HG03432 (cell line): ENCODE results near the gene APOBEC3A.
"Not testable (repeated sequence)": the region's sequence is repeated elsewhere in the genome, so short reads cannot be mapped to it uniquely, and the experiment has no call there.

Experiments
- ATAC-seq: cut with Tn5 transposase; IDR thresholded peaks from one replicate; pipeline ENCODE4 v1.9.1; 2021; ENCODE audit warnings: mild to moderate bottlenecking, moderate library complexity; ENCODE audit not compliant: unreplicated experiment

APOBEC3A gene

DNA sequence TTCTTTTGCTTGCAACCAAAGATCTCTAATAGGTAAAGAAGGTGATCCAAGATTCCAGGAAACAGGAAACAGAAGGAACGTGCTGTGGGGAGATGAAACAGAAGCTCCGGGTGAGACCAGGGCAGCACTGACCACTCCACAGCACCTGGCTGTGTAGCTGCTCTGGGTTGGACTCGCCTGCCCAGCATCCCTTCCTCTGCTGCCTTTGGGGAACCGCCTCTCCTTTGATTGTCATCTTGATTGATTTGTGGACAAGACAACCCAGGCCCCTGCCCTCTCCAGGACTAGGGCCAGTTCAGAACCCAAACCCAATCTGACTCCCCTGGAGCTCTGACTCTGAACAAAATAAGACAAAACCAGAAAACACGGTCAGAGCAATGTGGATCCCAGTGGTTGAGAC is 14.7 kb upstream of the APOBEC3A start:
- ATAC-seq, result no peak

DNA sequence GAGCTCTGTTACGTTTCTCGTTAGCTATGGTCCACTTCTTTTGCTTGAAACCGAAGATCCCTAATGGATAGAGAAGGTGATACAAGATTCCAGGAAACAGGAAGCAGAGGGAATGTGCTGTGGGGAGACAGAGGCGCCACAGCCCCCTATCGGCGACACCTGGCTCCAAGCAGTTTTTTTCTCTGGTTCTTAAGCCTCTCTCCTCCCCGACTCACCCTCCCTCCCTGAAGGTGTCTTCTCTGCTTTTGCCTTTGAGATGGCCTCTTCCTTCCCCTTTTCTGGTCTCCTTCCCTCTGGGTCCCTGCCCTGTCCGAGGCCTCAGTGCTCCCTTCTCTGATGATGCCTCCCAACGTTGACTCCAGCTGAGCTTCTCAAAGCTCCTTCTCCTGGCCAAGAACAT is 14.2 kb upstream of the APOBEC3A start:
- no peak for ATAC-seq

DNA sequence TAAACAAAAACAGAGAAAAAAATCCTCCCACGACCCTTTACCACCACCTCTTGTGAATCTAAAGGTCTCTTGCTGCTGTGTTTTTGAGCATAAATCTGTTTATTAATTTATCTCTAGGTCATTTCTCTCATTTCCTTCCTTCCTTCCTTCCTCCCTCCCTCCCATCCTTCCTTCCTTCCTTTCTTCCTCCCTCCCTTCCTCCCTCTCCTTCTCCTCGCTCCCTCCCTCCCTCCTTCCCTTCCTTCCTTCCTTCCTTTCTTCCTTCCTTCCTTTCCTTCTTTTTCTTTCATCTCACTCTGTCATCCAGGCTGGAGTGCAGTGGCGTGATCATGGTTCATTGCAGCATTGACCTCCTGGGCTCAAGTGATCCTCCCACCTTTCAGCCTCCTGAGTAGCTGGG is 13.5 kb upstream of the APOBEC3A start:
- ATAC-seq, result no peak

DNA sequence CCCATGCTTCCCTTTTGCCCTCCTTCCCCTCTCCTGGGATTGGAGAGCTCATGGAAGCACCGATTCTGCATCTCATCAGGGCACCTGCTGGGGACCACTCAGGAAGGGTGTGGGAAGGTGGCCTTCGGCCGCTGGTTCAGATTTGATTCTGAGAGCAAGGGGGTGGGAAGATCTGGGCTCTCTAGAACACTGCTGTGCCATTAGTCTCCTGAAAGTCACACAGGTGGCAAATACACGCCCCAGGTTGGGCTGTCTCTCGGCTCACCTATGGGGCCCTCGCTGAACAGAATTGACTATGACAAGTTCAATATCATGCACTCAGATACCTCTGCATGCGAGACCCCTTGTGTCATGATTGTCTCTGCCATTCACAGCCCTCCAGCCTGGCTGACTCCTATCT is 12.8 kb upstream of the APOBEC3A start:
- ATAC-seq, result no peak

DNA sequence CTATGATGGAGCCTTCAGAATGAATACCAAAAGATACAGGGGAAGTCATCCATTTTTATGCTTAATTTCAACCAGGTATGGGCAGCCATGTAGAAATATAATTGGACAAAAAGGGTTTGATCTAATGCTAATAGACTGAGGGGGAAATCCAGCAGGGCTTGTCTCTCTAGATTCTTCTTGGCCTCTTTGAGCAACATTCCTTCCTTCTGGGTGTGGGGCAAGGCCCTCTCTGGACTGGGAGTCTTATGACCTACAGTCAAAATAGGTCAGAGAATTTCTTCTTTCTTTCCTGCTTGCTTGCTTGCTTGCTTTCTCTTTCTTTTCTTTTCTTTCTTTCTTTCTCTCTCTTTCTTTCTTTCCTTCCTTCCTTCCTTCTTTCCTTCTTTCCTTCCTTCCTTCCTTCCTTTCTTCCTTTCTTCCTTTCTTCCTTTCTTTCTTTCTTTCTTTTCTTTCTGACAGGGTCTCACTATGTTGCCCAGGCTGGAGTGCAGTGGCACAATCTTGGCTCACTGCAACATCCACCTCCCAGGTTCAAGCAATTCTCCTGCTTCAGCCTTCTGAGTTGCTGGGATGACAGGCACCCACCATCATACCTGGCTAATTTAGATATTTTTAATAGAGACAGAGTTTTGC is 11.6 kb upstream of the APOBEC3A start:
- ATAC-seq, result not testable (repeated sequence)

DNA sequence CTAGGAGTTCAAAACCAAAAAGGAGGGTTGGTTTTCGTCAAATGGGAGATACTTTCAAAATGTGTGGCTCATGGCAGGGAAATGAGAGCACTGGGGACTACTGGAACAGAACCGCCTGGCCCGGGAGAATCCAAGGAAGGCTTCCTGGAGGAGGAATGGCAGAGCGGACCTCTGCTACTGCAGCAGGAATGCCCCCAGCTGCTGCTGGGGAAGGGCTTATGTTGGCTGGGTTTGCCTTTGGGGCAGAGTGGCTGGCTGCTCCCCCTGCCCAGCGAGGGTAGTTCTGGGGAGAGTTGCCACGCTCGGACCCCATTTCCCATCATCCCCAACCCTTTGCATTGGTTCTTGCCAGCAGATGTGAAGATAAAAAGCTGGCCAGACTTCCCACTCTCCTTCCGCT is 10.6 kb upstream of the APOBEC3A start:
- no peak for ATAC-seq

DNA sequence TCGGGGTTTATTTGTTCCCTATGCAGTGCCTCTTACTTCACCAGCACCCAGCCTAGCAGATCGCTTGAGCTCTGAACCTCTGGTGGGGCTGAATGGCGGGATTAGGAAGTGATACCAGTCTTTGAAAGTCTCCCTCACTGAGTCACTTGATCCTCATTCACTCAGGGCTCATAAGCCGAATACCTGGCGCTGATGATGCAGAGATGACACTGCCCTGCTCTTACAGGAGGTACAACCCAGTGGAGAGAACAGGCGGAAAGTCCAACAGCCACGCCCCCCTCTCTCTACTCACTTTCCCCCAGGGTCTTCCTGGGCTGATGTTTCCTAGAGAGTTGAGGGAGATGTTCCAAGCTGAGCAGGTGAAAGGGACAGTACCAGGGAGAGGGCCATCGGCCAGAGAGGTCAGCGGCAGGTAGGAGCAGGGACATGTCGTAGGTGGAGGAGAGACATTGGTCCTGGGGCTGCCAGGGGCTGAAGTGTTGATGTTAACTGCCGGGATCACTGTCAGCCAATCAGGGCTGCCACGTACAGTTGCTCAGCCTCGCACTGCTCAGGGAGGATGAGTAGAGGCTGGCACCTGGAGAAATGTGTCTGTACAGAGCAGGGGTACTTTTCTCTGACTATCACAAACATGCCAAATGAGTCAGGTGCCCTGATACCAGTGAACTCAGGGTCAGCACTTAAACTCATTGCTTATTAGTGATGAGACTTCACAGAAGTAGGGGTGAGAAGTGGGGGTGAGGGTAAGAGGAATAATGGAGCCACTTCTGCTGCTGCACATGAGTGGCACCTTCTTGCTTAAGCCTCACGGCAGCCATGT is 9.9 kb upstream of the APOBEC3A start:
- no peak for ATAC-seq

DNA sequence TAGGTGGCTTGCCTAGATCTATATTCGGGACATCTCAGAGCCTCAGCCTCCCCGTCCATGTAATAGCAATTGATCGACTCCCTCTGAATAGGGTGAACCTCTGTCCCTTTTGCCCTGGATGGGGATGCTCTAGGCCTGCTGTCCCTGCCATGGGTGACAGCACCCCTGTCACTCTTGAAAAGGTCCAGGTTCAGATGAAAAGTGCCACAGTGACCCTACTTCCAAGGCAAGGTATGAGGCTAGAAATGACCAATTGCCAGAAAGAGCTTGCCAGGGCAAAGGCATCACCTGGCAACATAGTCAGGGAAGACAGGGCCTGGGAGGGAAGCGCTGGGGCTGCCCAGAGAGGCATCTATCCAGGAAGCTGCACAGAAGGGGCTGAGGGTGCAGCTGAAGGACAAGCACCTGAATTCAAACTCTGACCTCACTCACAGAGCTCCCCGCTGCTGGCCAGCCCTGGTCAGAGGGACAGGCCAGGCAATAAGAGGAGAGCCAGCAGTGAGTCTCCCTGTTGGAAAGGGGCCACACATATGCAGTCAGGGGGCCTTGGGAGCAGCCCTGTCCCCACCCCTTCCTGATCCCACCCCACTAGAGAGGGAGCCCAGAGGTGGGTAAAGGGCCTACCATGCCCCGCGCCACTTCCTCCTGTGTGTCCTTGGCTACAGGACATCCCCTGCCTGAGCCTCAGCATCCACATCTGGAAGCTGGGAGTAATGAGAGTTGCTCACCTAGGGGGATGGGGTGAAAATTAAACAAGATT is 9.0 kb upstream of the APOBEC3A start:
- ATAC-seq, result no peak

DNA sequence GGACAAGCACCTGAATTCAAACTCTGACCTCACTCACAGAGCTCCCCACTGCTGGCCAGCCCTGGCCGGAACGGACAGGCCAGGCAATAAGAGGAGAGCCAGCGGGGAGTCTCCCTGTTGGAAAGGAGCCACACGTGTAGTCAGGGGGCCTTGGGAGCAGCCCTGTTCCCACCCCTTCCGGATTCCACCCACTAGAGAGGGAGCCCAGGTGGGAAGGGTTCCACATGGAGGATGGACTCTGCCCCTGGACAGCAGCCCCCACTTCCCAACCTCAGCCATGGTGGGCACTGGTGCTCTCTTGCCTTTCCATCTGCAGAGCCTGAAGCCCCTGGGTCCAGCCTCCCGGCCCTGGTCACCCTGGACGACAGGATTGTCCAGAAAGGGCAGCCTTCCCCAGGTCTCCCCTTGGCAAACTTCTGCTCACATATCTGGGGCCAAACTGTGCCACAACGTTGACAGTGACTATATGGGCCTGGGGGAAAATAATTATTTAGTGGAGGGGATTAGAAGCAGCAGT is 7.5 kb upstream of the APOBEC3A start:
- ATAC-seq, result no peak

DNA sequence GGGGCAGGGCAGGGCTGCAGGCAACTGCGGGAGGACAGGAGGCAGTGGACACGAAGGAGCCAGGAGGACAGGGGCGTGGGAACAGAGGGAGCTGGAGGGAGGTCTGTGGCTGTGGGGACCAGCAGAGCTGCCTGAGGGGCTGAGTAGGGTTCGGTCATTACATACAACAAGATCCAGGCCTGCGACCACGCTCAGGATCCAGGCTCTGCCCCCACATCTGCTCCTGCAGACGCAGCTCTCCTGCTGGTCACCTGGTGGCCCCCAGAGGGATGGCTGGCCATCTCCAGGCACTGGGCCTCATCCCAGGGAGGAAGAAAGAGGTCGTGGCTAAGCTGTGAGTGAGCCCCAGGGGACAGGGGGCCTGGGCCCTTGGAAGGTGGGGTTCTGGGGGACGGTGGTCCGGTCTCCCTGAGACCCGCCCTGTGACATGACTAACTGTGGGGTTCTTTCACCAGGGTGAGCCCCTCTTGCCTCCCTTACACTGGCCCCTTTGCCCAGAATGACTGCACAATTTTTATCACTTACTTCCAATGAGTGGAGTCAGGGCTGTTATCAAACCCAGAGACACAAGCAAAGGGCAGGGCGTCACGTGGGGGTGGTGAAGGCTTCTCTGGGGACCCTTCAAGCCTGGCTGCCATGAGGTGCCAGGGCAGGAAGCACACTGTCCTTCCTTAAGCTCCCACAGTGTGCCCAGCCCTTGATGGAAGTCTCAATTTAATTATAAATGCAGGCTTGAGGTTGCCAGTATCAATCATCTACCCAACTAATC is 6.7 kb upstream of the APOBEC3A start:
- no peak for ATAC-seq

DNA sequence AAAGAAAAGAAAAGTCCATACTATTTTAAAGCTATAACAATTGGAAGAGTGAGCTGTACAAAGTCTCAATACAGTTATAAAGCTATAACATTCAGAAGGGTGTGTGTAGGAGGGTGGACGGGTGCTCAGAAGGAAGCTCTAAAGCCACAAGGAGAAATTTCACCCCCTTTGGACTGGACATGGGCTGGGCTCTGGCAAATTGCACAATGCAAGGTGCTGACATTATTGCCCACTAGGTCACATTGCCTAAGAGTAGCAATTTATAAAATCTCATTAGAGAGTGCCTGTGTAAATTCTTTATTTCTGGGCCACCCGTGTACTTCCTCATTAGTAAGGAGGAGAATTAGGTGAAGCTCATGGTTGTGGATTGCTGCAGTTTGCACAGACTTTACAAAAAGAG is 5.7 kb upstream of the APOBEC3A start:
- ATAC-seq, result no peak

DNA sequence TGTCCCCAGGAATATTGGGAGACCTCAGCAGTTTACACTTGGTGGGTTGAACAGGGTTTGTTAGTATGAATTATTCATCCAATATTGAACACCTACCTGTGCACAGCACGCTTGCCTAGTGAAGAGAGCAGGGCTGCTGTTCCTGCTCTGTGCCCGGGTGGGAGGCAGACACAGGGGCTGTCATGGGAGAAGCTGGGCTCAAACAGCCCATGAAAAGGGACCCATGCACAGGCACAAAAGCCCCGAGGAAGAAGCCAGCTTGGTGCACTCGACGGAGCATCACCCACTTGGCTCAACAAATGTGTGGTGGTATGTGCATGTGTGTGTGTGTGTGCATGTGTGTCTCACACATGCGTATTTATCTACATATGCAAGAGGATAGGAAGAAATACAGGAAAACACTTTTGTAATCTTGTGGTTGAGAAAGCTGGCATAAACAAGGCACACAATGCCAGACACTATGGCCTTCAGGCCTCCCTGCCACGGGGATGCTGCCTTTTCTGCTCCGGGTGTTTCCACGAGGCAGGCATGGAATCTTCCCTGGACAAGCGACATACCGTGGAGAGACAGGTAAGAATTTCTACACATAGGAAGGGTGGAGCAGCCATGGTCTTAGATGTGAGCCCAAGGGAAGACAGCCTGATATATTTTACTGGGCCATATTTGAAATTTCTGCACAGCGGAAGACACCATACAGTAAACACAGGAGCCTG is 5.0 kb upstream of the APOBEC3A start:
- no peak for ATAC-seq

DNA sequence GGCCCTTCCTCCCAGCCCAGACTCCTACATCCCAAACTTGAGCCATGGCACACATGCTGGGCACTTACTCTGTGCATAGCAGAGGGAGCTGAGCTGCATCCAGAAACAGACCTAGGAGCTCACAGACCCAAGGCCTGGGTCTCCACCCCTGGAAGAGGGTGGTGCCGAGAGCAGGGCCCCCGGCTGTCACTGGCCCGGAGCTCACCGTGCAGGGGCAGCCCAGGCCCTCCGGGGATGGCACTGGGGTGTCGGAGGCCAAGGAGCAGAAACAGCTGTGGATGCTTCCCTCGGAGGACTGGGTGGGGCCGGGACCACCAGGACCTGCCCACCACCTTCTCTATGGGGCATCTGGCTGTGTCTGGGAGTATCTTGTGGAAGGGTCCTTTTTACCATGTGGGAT is 4.3 kb upstream of the APOBEC3A start:
- no peak for ATAC-seq

DNA sequence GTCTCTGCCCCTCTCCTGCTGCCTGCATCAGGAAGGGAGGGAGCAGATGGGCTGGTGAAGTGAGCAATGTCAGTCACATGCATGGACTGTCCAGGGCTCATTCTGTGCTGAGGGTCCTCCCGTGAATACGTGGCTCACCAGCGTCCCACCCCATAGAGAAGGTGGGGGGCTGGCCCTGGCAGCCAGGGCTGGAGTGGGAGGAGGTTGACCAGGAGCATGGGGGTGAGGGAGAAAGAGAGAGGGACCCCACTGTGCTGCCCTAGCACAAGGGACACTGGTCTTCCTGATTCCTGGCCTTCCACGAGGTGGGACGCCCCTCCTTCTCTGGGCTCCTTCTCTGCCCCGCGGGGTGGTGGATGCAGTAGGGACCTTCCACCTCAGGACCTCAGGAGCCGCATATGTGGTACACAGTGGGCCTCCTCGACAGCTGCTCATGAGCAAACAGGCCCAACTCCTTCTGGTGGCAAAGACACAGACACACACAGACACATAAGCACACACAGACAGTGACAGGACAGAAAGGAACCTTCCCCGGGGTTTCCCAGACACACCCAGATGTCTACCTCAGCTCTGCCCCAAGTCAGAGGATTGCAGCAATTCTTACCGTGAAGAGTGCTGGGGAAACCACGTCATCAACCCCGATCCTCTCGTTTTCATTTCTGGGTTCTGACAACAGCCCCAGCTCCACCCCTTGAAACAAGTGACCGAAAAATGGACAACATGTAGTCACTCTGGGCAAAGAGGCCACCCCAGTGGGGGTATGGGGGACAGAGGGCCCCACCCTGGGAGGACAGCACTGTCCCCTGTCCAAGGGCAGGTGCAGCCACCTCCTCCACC is 3.6 kb upstream of the APOBEC3A start:
- peak; percentile 53 for ATAC-seq

DNA sequence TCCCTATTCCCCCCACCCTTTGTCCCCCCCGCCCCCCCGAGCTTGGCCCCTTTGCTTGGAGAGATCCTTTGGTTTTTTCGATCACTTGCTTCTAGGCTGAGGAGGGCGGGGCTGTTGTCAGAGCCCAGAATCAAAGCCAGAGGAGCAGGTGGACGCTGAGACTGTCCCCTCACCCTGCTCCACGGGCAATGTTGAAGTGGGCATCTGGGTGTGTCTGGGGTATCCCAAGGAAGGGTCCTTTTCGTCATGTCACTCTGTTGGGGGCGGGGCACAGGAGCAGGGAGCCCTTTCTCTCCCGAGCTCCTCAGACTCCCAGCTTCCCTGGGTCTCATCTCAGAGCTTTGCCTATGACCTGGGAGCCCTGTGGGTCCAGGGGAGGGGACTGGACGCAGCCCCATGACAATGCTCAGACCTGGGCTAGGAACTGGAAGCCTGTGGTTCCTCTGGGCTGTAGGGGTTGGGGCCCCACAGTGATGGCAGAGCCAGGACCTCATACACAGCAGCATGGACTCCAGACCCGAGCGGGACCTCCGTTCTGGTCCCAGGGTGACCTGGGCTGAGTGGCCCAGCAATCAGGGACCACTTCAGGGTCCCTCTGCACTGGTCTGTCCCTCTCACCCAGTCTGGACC is 2.9 kb upstream of the APOBEC3A start:
- ATAC-seq, result no peak

DNA sequence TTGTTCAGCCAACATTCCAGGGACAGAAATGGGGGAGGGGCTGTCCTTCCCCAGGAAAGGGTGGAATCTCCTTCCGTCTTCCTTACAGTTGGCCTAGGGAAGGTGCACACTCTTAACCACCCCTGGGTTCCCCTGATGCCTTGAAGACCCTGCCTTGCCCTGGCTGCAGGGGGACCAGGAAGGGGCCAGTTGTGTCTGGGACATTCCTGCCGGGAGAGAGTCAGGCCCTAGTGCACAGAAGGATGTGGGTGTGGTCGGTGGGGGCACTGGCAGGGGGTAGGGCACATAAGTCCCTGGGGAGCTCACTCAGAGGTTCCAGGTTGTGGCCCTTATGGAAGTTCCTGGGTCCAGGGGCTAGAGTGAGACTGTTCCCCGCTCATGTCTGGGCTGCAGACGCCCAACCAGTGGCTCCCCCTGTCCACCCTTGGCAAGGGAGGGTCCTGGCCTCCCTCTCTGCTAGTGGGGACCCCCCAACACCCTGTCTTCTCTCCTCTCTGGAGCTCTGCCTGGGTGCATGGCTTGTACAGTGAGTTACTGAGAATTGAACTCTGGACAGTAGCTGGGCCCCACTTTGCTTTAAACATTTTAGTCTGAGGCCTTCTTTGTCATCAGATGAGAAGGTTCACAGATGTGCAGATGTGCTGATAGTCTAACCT is 2.0 kb upstream of the APOBEC3A start:
- no peak for ATAC-seq

DNA sequence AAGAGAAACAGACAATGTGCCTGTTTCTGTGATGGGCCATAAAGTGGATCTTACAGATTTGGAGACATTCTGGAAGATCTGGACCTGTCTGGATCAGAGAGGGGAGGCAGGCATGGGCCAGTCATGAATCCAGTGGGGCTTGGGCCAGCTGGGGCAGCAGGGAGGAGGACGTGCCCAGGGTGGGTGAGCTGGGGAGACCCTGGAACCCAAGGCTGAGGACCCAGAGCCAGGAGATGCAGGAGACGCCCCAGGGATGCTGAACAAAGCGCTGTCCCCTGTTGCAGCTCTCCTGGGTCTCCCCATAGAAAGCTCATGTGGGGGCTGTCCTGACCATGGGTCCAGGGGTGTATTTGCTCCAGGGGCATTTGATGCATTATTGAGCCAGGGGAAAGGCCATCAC is 1.5 kb upstream of the APOBEC3A start:
- no peak for ATAC-seq

DNA sequence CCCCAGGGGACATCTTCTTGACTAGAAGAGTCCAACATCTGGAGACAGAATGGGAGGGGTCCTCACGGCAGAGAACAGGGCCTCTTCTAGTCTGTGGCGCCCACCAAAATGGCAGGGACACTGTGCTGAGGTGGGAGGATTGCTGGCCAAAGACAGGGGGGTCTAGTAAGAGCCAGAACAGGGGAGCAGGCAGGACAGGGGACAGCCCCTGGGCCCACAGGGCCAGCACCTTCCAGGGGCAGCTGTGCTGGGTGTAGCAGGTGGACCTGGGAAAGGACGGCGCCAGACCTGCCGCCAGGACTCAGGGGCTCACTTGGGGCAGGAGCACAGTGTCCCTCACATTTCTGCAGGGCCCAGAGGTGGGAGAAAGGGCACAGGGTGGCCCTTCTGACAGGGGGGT is 858 bp upstream of the APOBEC3A start:
- ATAC-seq, result no peak
